ENCODE data around the gene SPTBN1.

SPTBN1 gene

GRCh38 chr2:54666131-54666633 is 210.1 kb downstream of the SPTBN1 start:
- no peaks in the 10 kb centered on the region for H3K9me3 ChIP-seq (ENCODE audit: control insufficient read depth, low read length)
- no peak overlapping the region for H3K4me3 ChIP-seq (ENCODE audit: extremely low read depth, insufficient read depth, low read length, poor library complexity, severe bottlenecking)
- peak overlapping the region; percentile 66 for H3K27ac ChIP-seq (ENCODE audit: low read depth, low read length, severe bottlenecking)
- 94% methylated on average over 2 of the region's 3 CpGs; no CpG with 5 or more reads in 1 of the 2 experiments for WGBS, 2 experiments (ENCODE audit: insufficient coverage in 2 of 2)
- peaks cover 9% of the 10 kb centered on the region for H3K4me1 ChIP-seq (ENCODE audit: control insufficient read depth, insufficient read depth, low read length, poor library complexity, severe bottlenecking)
- H3K36me3 ChIP-seq (ENCODE audit: control insufficient read depth, insufficient read depth, low read length): peaks cover 100% of the 10 kb centered on the region

GRCh38 chr2:54666634-54667265 is 210.6 kb downstream of the SPTBN1 start:
- peaks cover 96% of the 10 kb centered on the region for H3K36me3 ChIP-seq (ENCODE audit: control insufficient read depth, insufficient read depth, low read length)
- peaks cover 9% of the 10 kb centered on the region for H3K4me1 ChIP-seq (ENCODE audit: control insufficient read depth, insufficient read depth, low read length, poor library complexity, severe bottlenecking)
- H3K27ac ChIP-seq (ENCODE audit: low read depth, low read length, severe bottlenecking): peak overlapping the region; percentile 45

GRCh38 chr2:54667266-54667639 is 211.1 kb downstream of the SPTBN1 start:
- Histone ChIP-seq H3K4me3 (ENCODE audit: extremely low read depth, insufficient read depth, low read length, poor library complexity, severe bottlenecking) (no peak overlapping the region), H3K4me1 (ENCODE audit: control insufficient read depth, insufficient read depth, low read length, poor library complexity, severe bottlenecking) (peaks cover 9% of the 10 kb centered on the region), H3K36me3 (ENCODE audit: control insufficient read depth, insufficient read depth, low read length) (peaks cover 96% of the 10 kb centered on the region), H3K9me3 (ENCODE audit: control insufficient read depth, low read length) (no peaks in the 10 kb centered on the region), H3K27ac (ENCODE audit: low read depth, low read length, severe bottlenecking) (no peak overlapping the region)
- no CpG with 5 or more reads among the region's 4 CpGs for WGBS, 2 experiments (ENCODE audit: insufficient coverage in 2 of 2)

More at GRCh38 chr2:54666634-54667265, 210.6 kb downstream of the SPTBN1 start:
- H3K4me3 ChIP-seq (ENCODE audit: extremely low read depth, insufficient read depth, low read length, poor library complexity, severe bottlenecking): no peak overlapping the region
- WGBS, 2 experiments (ENCODE audit: insufficient coverage in 2 of 2): 89 to 99% methylated on average over 3 to 6 of the region's 6 CpGs
- no peaks in the 10 kb centered on the region for H3K9me3 ChIP-seq (ENCODE audit: control insufficient read depth, low read length)

GRCh38 chr2:54667726-54668650 is 211.9 kb downstream of the SPTBN1 start:
- H3K9me3 ChIP-seq (ENCODE audit: control insufficient read depth, low read length): no peaks in the 10 kb centered on the region
- peaks cover 90% of the 10 kb centered on the region for H3K36me3 ChIP-seq (ENCODE audit: control insufficient read depth, insufficient read depth, low read length)
- H3K4me3 ChIP-seq (ENCODE audit: extremely low read depth, insufficient read depth, low read length, poor library complexity, severe bottlenecking): no peak overlapping the region
- H3K27ac ChIP-seq (ENCODE audit: low read depth, low read length, severe bottlenecking): no peak overlapping the region
- peaks cover 10% of the 10 kb centered on the region for H3K4me1 ChIP-seq (ENCODE audit: control insufficient read depth, insufficient read depth, low read length, poor library complexity, severe bottlenecking)
- 95% methylated on average over 16 to 17 of the region's 17 CpGs for WGBS, 2 experiments (ENCODE audit: insufficient coverage in 2 of 2)

- Histone ChIP-seq H3K4me3 (ENCODE audit: extremely low read depth, insufficient read depth, low read length, poor library complexity, severe bottlenecking) (no peak overlapping the region), H3K27ac (ENCODE audit: low read depth, low read length, severe bottlenecking) (no peak overlapping the region), H3K36me3 (ENCODE audit: control insufficient read depth, insufficient read depth, low read length) (peaks cover 87% of the 10 kb centered on the region), H3K9me3 (ENCODE audit: control insufficient read depth, low read length) (no peaks in the 10 kb centered on the region), H3K4me1 (ENCODE audit: control insufficient read depth, insufficient read depth, low read length, poor library complexity, severe bottlenecking) (peaks cover 13% of the 10 kb centered on the region)
- WGBS, 2 experiments (ENCODE audit: insufficient coverage in 2 of 2): 98 to 100% methylated on average over 3 to 4 of the region's 5 CpGs
These were observed 212.6 kb downstream of the SPTBN1 start for GRCh38 chr2:54668711-54669110.

- H3K36me3 ChIP-seq (ENCODE audit: control insufficient read depth, insufficient read depth, low read length): peaks cover 76% of the 10 kb centered on the region
- 96 to 100% methylated on average over 4 to 5 of the region's 7 CpGs for WGBS, 2 experiments (ENCODE audit: insufficient coverage in 2 of 2)
- no peaks in the 10 kb centered on the region for H3K9me3 ChIP-seq (ENCODE audit: control insufficient read depth, low read length)
- H3K27ac ChIP-seq (ENCODE audit: low read depth, low read length, severe bottlenecking): no peak overlapping the region
- H3K4me3 ChIP-seq (ENCODE audit: extremely low read depth, insufficient read depth, low read length, poor library complexity, severe bottlenecking): no peak overlapping the region
- peaks cover 13% of the 10 kb centered on the region for H3K4me1 ChIP-seq (ENCODE audit: control insufficient read depth, insufficient read depth, low read length, poor library complexity, severe bottlenecking)
These were observed 213.8 kb downstream of the SPTBN1 start for GRCh38 chr2:54669677-54670484.

GRCh38 chr2:54670485-54671009 is 214.4 kb downstream of the SPTBN1 start:
- peaks cover 13% of the 10 kb centered on the region for H3K4me1 ChIP-seq (ENCODE audit: control insufficient read depth, insufficient read depth, low read length, poor library complexity, severe bottlenecking)
- no peak overlapping the region for H3K4me3 ChIP-seq (ENCODE audit: extremely low read depth, insufficient read depth, low read length, poor library complexity, severe bottlenecking)
- no peaks in the 10 kb centered on the region for H3K9me3 ChIP-seq (ENCODE audit: control insufficient read depth, low read length)
- no peak overlapping the region for H3K27ac ChIP-seq (ENCODE audit: low read depth, low read length, severe bottlenecking)
- WGBS, 2 experiments (ENCODE audit: insufficient coverage in 2 of 2): 92 to 93% methylated on average over 6 to 8 of the region's 9 CpGs
- peaks cover 69% of the 10 kb centered on the region for H3K36me3 ChIP-seq (ENCODE audit: control insufficient read depth, insufficient read depth, low read length)

- Histone ChIP-seq H3K4me3 (ENCODE audit: extremely low read depth, insufficient read depth, low read length, poor library complexity, severe bottlenecking) (no peak overlapping the region), H3K36me3 (ENCODE audit: control insufficient read depth, insufficient read depth, low read length) (peaks cover 65% of the 10 kb centered on the region), H3K4me1 (ENCODE audit: control insufficient read depth, insufficient read depth, low read length, poor library complexity, severe bottlenecking) (peaks cover 10% of the 10 kb centered on the region), H3K27ac (ENCODE audit: low read depth, low read length, severe bottlenecking) (no peak overlapping the region), H3K9me3 (ENCODE audit: control insufficient read depth, low read length) (no peaks in the 10 kb centered on the region)
- WGBS, 2 experiments (ENCODE audit: insufficient coverage in 2 of 2): 94 to 98% methylated on average over 3 of the region's 3 CpGs
These were observed 214.9 kb downstream of the SPTBN1 start for GRCh38 chr2:54671010-54671409.

GRCh38 chr2:54671875-54672589 is 215.9 kb downstream of the SPTBN1 start:
- peaks cover 3% of the 10 kb centered on the region for H3K4me1 ChIP-seq (ENCODE audit: control insufficient read depth, insufficient read depth, low read length, poor library complexity, severe bottlenecking)
- H3K4me3 ChIP-seq (ENCODE audit: extremely low read depth, insufficient read depth, low read length, poor library complexity, severe bottlenecking): no peak overlapping the region
- 100% methylated on average over 2 of the region's 4 CpGs; no CpG with 5 or more reads in 1 of the 2 experiments for WGBS, 2 experiments (ENCODE audit: insufficient coverage in 2 of 2)
- no peak overlapping the region for H3K27ac ChIP-seq (ENCODE audit: low read depth, low read length, severe bottlenecking)
- peaks cover 55% of the 10 kb centered on the region for H3K36me3 ChIP-seq (ENCODE audit: control insufficient read depth, insufficient read depth, low read length)
- H3K9me3 ChIP-seq (ENCODE audit: control insufficient read depth, low read length): no peaks in the 10 kb centered on the region
